HEK293 (cell line): ENCODE data around the gene WDFY3.

Experiments
- EGR2 ChIP-seq: fragments of 450-650 bp; formaldehyde crosslinking; IDR thresholded peaks from 2 replicates; pipeline ENCODE4 v1.5.1; 2016; ENCODE audit warnings: low read depth, missing biosample characterization, missing genetic modification characterization
- GLIS2 ChIP-seq: fragments of 450-650 bp; formaldehyde crosslinking; IDR thresholded peaks from 2 replicates; pipeline ENCODE4 v1.5.1; 2016; ENCODE audit warnings: missing biosample characterization, missing genetic modification characterization
- HOXD13 ChIP-seq: sonication (generic); formaldehyde crosslinking; IDR thresholded peaks from 2 replicates; pipeline ENCODE4 v1.8.0; 2022; ENCODE audit warnings: missing genetic modification reagents, borderline replicate concordance
- PATZ1 ChIP-seq: fragments of 450-650 bp; formaldehyde crosslinking; IDR thresholded peaks from 2 replicates; pipeline ENCODE4 v1.5.1; 2016; ENCODE audit warnings: missing biosample characterization, missing genetic modification characterization
- PRDM6 ChIP-seq: fragments of 450-650 bp; formaldehyde crosslinking; IDR thresholded peaks from 2 replicates; pipeline ENCODE4 v1.5.1; 2017; ENCODE audit warnings: missing biosample characterization, missing genetic modification characterization
- ZBTB1 ChIP-seq: fragments of 450-650 bp; formaldehyde crosslinking; IDR thresholded peaks from 2 replicates; pipeline ENCODE4 v1.5.1; 2016; ENCODE audit warnings: missing biosample characterization, missing genetic modification characterization
- ZBTB20 ChIP-seq: fragments of 450-650 bp; formaldehyde crosslinking; IDR thresholded peaks from 2 replicates; pipeline ENCODE4 v1.5.1; 2016; ENCODE audit warnings: missing biosample characterization, missing genetic modification characterization
- ZBTB48 ChIP-seq: fragments of 450-650 bp; formaldehyde crosslinking; IDR thresholded peaks from 2 replicates; pipeline ENCODE4 v1.5.1; 2016; ENCODE audit warnings: missing biosample characterization, missing genetic modification characterization
- ZEB2 ChIP-seq: fragments of 450-650 bp; formaldehyde crosslinking; IDR thresholded peaks from 2 replicates; pipeline ENCODE4 v1.5.1; 2016; ENCODE audit warnings: missing biosample characterization, missing genetic modification characterization
- ZFHX2 ChIP-seq: fragments of 450-650 bp; formaldehyde crosslinking; conservative IDR thresholded peaks from 2 replicates; pipeline ENCODE4 v1.5.1; 2016; ENCODE audit warnings: missing biosample characterization, missing genetic modification characterization
- ZFP69B ChIP-seq: fragments of 450-650 bp; formaldehyde crosslinking; IDR thresholded peaks from 2 replicates; pipeline ENCODE4 v1.5.1; 2016; ENCODE audit warnings: missing biosample characterization, missing genetic modification characterization
- ZNF175 ChIP-seq: fragments of 450-650 bp; formaldehyde crosslinking; IDR thresholded peaks from 2 replicates; pipeline ENCODE4 v1.5.1; 2016; ENCODE audit warnings: missing biosample characterization, missing genetic modification characterization
- ZNF184 ChIP-seq: fragments of 450-650 bp; IDR thresholded peaks from 2 replicates; pipeline ENCODE4 v1.5.1; 2018; ENCODE audit warnings: missing biosample characterization, mild to moderate bottlenecking, missing genetic modification characterization
- ZNF221 ChIP-seq: fragments of 450-650 bp; formaldehyde crosslinking; IDR thresholded peaks from 2 replicates; pipeline ENCODE4 v1.5.1; 2017; ENCODE audit warnings: missing biosample characterization, missing genetic modification characterization, borderline replicate concordance
- ZNF24 ChIP-seq: fragments of 450-650 bp; formaldehyde crosslinking; IDR thresholded peaks from 2 replicates; pipeline ENCODE4 v1.5.1; 2016; ENCODE audit warnings: missing biosample characterization, missing genetic modification characterization
- ZNF404 ChIP-seq: fragments of 450-650 bp; formaldehyde crosslinking; IDR thresholded peaks from 2 replicates; pipeline ENCODE4 v1.5.1; 2017; ENCODE audit warnings: missing biosample characterization, missing genetic modification characterization
- ZNF510 ChIP-seq: fragments of 450-650 bp; formaldehyde crosslinking; IDR thresholded peaks from 2 replicates; pipeline ENCODE4 v1.5.1; 2018; ENCODE audit warnings: mild to moderate bottlenecking, missing genetic modification characterization, missing biosample characterization; ENCODE audit not compliant: insufficient replicate concordance
- ZNF555 ChIP-seq: fragments of 450-650 bp; formaldehyde crosslinking; conservative IDR thresholded peaks from 2 replicates; pipeline ENCODE4 v1.5.1; 2017; ENCODE audit warnings: missing biosample characterization, mild to moderate bottlenecking, missing genetic modification characterization, inconsistent platforms
- ZNF561 ChIP-seq: fragments of 450-650 bp; IDR thresholded peaks from 2 replicates; pipeline ENCODE4 v1.5.1; 2018; ENCODE audit warnings: missing biosample characterization, missing genetic modification characterization, borderline replicate concordance
- ZNF600 ChIP-seq: fragments of 450-650 bp; formaldehyde crosslinking; IDR thresholded peaks from 2 replicates; pipeline ENCODE4 v1.5.1; 2016; ENCODE audit warnings: missing biosample characterization, missing genetic modification characterization
- ZNF701 ChIP-seq: fragments of 450-650 bp; formaldehyde crosslinking; IDR thresholded peaks from 2 replicates; pipeline ENCODE4 v1.5.1; 2016; ENCODE audit warnings: missing biosample characterization, missing genetic modification characterization
- ZNF747 ChIP-seq: fragments of 450-650 bp; formaldehyde crosslinking; IDR thresholded peaks from 2 replicates; pipeline ENCODE4 v1.5.1; 2016; ENCODE audit warnings: missing biosample characterization, missing genetic modification characterization
- TF ChIP-seq, protein P1 (sequence below): sonication (generic); formaldehyde crosslinking; IDR thresholded peaks from 2 replicates; pipeline ENCODE4 v1.8.1; 2022; ENCODE audit warnings: mild to moderate bottlenecking, moderate library complexity, missing genetic modification reagents
- TF ChIP-seq, protein P2 (sequence below): fragments of 450-650 bp; formaldehyde crosslinking; IDR thresholded peaks from 2 replicates; pipeline ENCODE4 v1.5.1; 2016; ENCODE audit warnings: missing biosample characterization, missing genetic modification characterization, low read depth
- TF ChIP-seq, protein P3 (sequence below): fragments of 450-650 bp; formaldehyde crosslinking; conservative IDR thresholded peaks from 2 replicates; pipeline ENCODE4 v1.5.1; 2016; ENCODE audit warnings: low read depth, missing biosample characterization, missing genetic modification characterization
- TF ChIP-seq, protein P4 (sequence below): fragments of 450-650 bp; formaldehyde crosslinking; optimal IDR thresholded peaks from 2 replicates; pipeline ENCODE3; 2016; ENCODE audit warnings: missing biosample characterization, mild to moderate bottlenecking, missing genetic modification characterization

WDFY3 gene

DNA sequence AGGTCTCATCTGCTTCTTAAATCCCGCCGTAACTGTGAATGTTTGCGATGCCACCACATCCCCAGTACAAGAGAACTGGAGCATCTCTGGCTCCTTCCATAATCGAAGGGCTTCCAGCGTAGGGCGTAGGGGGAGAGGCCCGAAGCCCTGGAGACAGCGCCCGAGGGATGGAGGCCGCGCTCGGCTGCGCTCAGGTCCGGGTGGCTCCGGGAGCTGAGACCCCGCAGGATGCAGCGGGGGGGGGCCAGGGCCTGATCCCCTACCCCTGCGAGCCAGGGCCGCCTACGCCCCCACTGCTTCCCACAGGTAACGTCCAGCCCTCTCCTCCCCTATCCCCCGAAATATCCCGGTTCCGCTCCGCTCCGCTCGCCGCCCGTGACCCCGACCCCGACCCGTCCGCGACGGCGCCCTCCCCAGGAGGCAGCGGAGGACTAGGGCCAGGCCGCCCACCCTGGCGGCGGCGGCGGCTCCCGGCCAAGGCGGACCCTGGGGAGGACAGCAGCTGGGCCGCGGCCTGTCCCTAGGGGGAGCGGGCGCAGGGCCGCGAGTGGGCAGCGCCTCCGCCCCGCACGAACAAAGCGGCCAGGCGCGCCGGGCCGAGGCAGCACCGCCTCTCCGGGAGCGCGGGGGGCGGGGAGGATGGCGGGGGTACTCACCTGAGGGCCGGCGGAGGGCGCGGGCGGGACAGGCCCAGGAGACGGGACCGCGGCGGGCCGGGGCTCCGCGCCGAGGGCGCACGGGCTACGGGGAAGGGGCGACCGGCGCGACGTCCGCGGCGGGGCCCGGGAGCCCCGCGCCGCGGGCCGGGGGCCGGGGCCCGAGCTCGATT, 723 bp downstream of the WDFY3 start (continued):
- TF ChIP-seq ZBTB20 (peak; percentile 73; the same call in 1 of the 2 replicates), ZNF24 (tag by site-specific recombination) (no peak), ZNF404 (tag by site-specific recombination) (no peak), ZNF600 (tag by site-specific recombination) (peak; percentile 31; the same call in 1 of the 2 replicates), EGR2 (tag by site-specific recombination) (peak; percentile 41), ZFHX2 (peak; percentile 77), ZFP69B (tag by site-specific recombination) (no peak), ZBTB48 (tag by site-specific recombination) (peak; percentile 56), PRDM6 (tag by site-specific recombination) (no peak), ZNF555 (tag by site-specific recombination) (no peak), ZNF184 (tag by site-specific recombination) (no peak), ZNF175 (tag by site-specific recombination) (no peak), ZBTB1 (tag by site-specific recombination) (no peak), ZNF510 (tag by site-specific recombination) (no peak), GLIS2 (tag by site-specific recombination) (peak; percentile 90), HOXD13 (no peak), ZNF747 (tag by site-specific recombination) (no peak), ZNF221 (tag by site-specific recombination) (no peak), PATZ1 (peak; percentile 69), ZEB2 (tag by site-specific recombination) (peak; percentile 32; the same call in 1 of the 2 replicates), ZNF561 (peak; percentile 66; the same call in 1 of the 2 replicates), ZNF701 (tag by site-specific recombination) (no peak)
- TF ChIP-seq, protein P1, sequence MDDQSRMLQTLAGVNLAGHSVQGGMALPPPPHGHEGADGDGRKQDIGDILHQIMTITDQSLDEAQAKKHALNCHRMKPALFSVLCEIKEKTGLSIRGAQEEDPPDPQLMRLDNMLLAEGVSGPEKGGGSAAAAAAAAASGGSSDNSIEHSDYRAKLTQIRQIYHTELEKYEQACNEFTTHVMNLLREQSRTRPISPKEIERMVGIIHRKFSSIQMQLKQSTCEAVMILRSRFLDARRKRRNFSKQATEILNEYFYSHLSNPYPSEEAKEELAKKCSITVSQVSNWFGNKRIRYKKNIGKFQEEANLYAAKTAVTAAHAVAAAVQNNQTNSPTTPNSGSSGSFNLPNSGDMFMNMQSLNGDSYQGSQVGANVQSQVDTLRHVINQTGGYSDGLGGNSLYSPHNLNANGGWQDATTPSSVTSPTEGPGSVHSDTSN (CRISPR knock-in tag) = 0 out of 2 replicates have a peak, but pooled peaks have one; percentile 49
- TF ChIP-seq, protein P2, sequence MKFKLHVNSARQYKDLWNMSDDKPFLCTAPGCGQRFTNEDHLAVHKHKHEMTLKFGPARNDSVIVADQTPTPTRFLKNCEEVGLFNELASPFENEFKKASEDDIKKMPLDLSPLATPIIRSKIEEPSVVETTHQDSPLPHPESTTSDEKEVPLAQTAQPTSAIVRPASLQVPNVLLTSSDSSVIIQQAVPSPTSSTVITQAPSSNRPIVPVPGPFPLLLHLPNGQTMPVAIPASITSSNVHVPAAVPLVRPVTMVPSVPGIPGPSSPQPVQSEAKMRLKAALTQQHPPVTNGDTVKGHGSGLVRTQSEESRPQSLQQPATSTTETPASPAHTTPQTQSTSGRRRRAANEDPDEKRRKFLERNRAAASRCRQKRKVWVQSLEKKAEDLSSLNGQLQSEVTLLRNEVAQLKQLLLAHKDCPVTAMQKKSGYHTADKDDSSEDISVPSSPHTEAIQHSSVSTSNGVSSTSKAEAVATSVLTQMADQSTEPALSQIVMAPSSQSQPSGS (tag by site-specific recombination) = no peak
- TF ChIP-seq, protein P3, sequence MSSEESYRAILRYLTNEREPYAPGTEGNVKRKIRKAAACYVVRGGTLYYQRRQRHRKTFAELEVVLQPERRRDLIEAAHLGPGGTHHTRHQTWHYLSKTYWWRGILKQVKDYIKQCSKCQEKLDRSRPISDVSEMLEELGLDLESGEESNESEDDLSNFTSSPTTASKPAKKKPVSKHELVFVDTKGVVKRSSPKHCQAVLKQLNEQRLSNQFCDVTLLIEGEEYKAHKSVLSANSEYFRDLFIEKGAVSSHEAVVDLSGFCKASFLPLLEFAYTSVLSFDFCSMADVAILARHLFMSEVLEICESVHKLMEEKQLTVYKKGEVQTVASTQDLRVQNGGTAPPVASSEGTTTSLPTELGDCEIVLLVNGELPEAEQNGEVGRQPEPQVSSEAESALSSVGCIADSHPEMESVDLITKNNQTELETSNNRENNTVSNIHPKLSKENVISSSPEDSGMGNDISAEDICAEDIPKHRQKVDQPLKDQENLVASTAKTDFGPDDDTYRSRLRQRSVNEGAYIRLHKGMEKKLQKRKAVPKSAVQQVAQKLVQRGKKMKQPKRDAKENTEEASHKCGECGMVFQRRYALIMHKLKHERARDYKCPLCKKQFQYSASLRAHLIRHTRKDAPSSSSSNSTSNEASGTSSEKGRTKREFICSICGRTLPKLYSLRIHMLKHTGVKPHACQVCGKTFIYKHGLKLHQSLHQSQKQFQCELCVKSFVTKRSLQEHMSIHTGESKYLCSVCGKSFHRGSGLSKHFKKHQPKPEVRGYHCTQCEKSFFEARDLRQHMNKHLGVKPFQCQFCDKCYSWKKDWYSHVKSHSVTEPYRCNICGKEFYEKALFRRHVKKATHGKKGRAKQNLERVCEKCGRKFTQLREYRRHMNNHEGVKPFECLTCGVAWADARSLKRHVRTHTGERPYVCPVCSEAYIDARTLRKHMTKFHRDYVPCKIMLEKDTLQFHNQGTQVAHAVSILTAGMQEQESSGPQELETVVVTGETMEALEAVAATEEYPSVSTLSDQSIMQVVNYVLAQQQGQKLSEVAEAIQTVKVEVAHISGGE (tag by site-specific recombination) = peak; percentile 41; the same call in 1 of the 2 replicates
- TF ChIP-seq, protein P4, sequence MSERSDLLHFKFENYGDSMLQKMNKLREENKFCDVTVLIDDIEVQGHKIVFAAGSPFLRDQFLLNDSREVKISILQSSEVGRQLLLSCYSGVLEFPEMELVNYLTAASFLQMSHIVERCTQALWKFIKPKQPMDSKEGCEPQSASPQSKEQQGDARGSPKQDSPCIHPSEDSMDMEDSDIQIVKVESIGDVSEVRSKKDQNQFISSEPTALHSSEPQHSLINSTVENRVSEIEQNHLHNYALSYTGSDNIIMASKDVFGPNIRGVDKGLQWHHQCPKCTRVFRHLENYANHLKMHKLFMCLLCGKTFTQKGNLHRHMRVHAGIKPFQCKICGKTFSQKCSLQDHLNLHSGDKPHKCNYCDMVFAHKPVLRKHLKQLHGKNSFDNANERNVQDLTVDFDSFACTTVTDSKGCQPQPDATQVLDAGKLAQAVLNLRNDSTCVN (tag by site-specific recombination) = peak; percentile 49
